ENCODE data around the gene ZNF792. TPM values are rescaled to one million over a fixed set of nuclear protein-coding genes. Genes with fewer than 3 reads are reported as not detected.
"Not testable (repeated sequence)": the region's sequence is repeated elsewhere in the genome, so short reads cannot be mapped to it uniquely, and the experiment has no call there.

Gene ZNF792
- total RNA-seq, 4 donors from 2014 or later = 4.6 to 8.4 (median 6.4) TPM

DNA sequence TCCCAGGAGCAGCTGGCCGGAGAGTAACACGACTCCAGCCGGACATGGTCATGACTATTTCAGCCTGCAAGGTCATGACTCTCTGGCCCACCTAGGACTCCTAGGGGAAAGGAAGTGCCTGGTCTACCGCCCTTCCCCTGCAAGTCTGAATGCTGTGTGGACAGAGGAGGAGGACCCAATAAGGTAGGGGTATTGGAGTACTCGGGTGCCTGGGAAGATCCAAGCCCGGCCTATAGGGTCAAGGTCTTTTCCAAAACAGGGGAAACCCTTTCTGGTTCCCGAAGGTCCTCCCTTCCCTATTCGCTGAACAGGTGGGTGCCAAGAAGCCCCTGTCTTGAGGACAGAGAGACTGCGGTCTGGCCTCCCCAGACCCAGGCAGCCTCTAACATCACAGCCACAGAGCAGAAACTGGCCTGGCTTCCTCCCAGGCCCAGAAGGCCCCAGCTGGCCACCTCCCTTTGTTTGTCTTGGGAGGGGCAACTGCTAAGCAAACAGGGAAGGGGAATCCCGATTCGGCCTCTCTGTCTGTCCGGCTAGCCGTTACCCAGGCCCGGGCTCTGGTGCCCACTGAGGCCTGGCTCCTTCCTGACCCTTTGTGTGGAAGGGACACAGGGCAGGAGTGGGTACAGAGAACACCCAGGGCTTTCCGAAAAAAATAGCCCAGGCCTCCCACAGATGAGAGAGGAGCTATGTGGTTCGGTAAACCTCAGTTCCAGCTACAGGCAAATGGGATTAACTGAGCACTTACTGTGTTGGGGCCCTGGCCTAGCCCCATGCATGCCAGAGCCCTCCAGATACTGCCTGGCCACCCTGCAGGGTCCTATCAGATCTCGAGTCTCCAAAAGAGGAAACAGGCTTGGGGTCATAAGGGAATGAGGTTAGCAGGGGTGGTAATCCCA, 30.9 kb upstream of the ZNF792 start:
- Histone ChIP-seq H3K27me3 (no peaks in the 10 kb centered on the region), H3K36me3 (no peaks in the 10 kb centered on the region), H3K4me1 (peaks cover 17 to 42% (median 38%) of the 10 kb centered on the region in 4 donors), H3K27ac (replicated peaks in 1 of 4) (peak overlapping the region; percentile 41 to 65 (median 52)), H3K9me3 (no peaks in the 10 kb centered on the region), H3K4me3 (no peak overlapping the region)
- no peak for DNase-seq (ENCODE audit: extremely low spot score)
- WGBS = 65% methylated on average over 14 of the region's 17 CpGs
- intact Hi-C loops (cut with DNase I) = no loop called here
- TF ChIP-seq EP300 (IDR thresholded peaks at IDR 0.05) = no peak
- TF ChIP-seq POLR2A (IDR thresholded peaks at IDR 0.05; ENCODE audit: low read depth) = no peak
- TF ChIP-seq POLR2AphosphoS5 (IDR thresholded peaks at IDR 0.05) = no peak
- no peak for TF ChIP-seq CTCF (IDR thresholded peaks at IDR 0.05)

- peaks cover 11 to 38% (median 34%) of the 10 kb centered on the region in 4 donors for H3K4me1 ChIP-seq
- TF ChIP-seq POLR2AphosphoS5 (IDR thresholded peaks at IDR 0.05) = no peak
- WGBS = 78% methylated on average over 9 of the region's 9 CpGs
- DNase-seq (ENCODE audit: extremely low spot score) = no peak
- no peaks in the 10 kb centered on the region for H3K9me3 ChIP-seq
- H3K4me3 ChIP-seq = no peak overlapping the region
- no peaks in the 10 kb centered on the region for H3K27me3 ChIP-seq
- H3K27ac ChIP-seq (replicated peaks in 1 of 4) = peak overlapping the region; percentile 41 to 65 (median 52)
- H3K36me3 ChIP-seq = no peaks in the 10 kb centered on the region
- intact Hi-C loops (cut with DNase I) = no loop called here
Measured at GRCh38 chr19:34994286-34994642, 30.2 kb upstream of the ZNF792 start.

- not testable (repeated sequence) for DNase-seq (ENCODE audit: extremely low spot score); H3K36me3 ChIP-seq
- 90% methylated on average over 7 of the region's 7 CpGs for WGBS
Measured at GRCh38 chr19:34992582-34992981, 28.6 kb upstream of the ZNF792 start.

DNA sequence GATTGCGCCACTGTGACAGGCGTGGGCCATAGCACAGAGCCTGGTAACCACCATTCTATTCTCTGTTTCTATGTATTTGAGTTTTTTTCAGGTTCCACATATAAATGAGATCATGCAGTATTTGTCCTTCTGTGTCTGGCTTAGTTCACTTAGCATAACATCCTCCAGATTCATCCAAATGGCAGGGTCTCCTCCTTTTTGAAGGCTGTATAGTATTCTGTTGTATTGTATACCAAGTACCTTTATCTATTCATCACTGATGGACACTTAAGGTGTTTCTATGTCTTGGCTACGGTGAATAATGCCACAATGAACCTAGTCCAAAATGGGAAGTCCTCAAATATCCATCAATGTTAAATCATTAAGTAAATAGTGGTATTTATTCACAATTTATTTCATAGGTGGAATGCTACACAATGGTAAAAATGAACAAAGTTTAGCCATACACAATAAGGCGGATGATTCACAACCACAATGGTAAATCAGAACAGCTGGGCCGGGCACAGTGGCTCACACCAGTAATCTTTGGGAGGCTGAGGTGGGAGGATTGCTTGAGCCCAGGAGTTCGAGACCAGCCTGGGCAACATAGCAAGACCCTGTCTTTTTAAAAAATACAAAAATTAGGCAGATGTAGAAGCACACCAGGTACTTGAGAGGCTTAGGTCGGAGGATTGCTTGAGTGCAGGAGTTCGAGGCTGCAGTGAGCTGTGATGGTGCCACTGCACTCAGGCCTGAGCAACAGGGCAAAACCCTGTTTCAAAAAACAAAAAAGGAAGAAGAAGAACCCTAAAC, 27.7 kb upstream of the ZNF792 start:
- Histone ChIP-seq H3K36me3 (no peaks in the 10 kb centered on the region), H3K27ac (replicated peaks in 1 of 4) (no peak overlapping the region), H3K4me1 (peaks cover 0 to 17% (median 15%) of the 10 kb centered on the region in 4 donors), H3K27me3 (no peaks in the 10 kb centered on the region), H3K9me3 (no peaks in the 10 kb centered on the region), H3K4me3 (no peak overlapping the region)
- DNase-seq (ENCODE audit: extremely low spot score) = no peak
- 85% methylated on average over 8 of the region's 8 CpGs for WGBS
- TF ChIP-seq EP300 (IDR thresholded peaks at IDR 0.05) (no peak), CTCF (IDR thresholded peaks at IDR 0.05) (no peak), POLR2A (IDR thresholded peaks at IDR 0.05; ENCODE audit: low read depth) (no peak), POLR2AphosphoS5 (IDR thresholded peaks at IDR 0.05) (no peak)
- intact Hi-C loops (cut with DNase I) = no loop called here

More at GRCh38 chr19:34992582-34992981, 28.6 kb upstream of the ZNF792 start:
- H3K27ac ChIP-seq (replicated peaks in 1 of 4); intact Hi-C loops (cut with DNase I); H3K27me3 ChIP-seq; H3K9me3 ChIP-seq; H3K4me3 ChIP-seq: not testable (repeated sequence)
- H3K4me1 ChIP-seq = peaks cover 0 to 25% (median 21%) of the 10 kb centered on the region in 4 donors

DNA sequence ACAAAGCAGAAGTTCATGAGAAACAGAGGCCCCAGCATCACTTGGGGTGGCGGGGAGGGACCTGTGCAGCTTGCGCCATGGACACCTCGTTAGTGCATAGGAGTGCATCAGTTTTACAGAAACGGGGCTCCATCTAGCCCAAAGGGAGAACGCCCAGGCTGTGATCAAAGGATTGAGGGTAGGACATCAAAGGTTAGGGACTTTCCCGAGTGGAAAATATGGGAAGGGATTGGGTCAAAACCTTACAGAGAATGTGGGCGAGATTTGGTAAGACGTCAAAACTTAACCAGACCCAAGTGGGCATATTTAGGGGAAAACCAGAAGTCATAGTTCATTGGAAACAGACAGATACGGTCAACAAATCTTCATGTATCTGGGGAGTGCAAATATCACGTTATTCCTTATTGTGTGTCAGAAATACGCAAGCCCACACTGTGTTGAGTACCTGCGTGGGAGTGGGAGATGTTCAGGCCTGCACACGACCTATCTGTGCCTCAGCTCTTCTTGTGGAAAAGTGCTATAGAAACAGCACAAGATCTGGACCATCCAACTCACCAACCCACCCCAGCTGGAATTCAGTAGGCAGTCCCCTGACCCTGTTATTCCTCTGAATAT, 26.7 kb upstream of the ZNF792 start:
- intact Hi-C loops (cut with DNase I) = no loop called here

DNA sequence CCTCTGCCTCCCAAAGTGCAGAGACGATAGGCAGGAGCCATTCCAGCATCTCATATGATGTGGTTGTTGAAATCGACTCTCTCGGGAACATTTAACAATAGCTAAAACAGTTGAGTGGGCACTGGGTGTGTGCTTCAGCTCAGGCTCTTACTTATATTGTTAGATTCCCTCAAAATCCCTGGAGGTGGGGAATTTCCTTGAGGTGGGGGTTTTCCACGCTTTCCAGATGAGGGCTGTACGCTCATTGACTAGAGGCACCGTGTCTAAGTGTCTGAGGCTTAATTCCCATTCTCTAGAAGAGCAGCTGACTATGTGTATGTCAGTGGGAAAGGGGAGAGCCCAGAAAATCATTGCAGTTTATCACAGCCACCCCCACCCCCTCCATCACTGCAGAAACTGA, 25.3 kb upstream of the ZNF792 start:
- no peak overlapping the region for H3K4me3 ChIP-seq
- no peaks in the 10 kb centered on the region for H3K36me3 ChIP-seq
- no peaks in the 10 kb centered on the region for H3K9me3 ChIP-seq
- no peak overlapping the region for H3K27ac ChIP-seq (replicated peaks in 1 of 4)
- TF ChIP-seq POLR2AphosphoS5 (IDR thresholded peaks at IDR 0.05) = no peak
- no peak for TF ChIP-seq CTCF (IDR thresholded peaks at IDR 0.05)
- no peak for TF ChIP-seq POLR2A (IDR thresholded peaks at IDR 0.05; ENCODE audit: low read depth)
- no peak for TF ChIP-seq EP300 (IDR thresholded peaks at IDR 0.05)
- no peaks in the 10 kb centered on the region for H3K27me3 ChIP-seq
- H3K4me1 ChIP-seq = peaks cover 0 to 13% (median 8%) of the 10 kb centered on the region in 4 donors
- 91% methylated on average over 6 of the region's 6 CpGs for WGBS
- no peak for DNase-seq (ENCODE audit: extremely low spot score)
- intact Hi-C loops (cut with DNase I) = no loop called here

More for the DNA sequence above, 26.7 kb upstream of the ZNF792 start:
- no peaks in the 10 kb centered on the region for H3K9me3 ChIP-seq
- no peaks in the 10 kb centered on the region for H3K27me3 ChIP-seq
- no peak overlapping the region for H3K4me3 ChIP-seq
- no peak for DNase-seq (ENCODE audit: extremely low spot score)
- H3K27ac ChIP-seq (replicated peaks in 1 of 4) = no peak overlapping the region
- no peak for TF ChIP-seq POLR2A (IDR thresholded peaks at IDR 0.05; ENCODE audit: low read depth)
- WGBS = 85% methylated on average over 13 of the region's 13 CpGs
- no peaks in the 10 kb centered on the region for H3K36me3 ChIP-seq
- H3K4me1 ChIP-seq = peaks cover 3 to 14% (median 13%) of the 10 kb centered on the region in 4 donors
